ENCODE results near the gene PRKCB.

DNA sequence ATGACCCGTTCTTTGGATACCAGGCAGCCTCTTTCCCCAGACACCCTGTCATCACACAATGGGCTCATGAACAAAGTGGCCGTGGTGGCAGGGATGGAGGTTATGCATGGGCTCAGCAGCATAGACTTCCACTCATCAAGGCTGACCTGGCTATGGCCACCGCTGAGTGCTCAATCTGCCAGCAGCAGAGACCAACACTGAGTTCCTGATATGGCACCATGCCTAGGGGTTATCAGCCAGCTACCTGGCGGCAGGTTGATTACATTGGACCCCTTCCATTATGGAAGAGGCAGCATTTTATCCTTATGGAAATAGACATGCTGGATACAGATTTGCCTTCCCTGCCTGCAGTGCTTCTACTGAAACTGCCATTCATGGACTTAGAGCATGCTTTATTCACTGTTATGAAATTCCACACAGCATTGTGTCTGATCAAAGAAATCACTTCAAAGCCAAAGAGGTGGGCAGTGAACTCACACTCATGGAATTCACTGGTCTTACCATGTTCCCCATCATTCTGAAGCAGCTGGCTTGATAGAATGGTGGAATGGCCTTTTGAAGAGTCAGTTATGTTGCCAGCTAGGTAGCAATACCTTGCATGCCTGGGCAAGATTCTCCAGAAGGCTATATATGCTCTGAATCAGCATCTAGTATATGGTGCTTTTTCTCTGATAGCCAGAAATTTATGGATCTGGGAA, 160.6 kb downstream of the PRKCB start:
- TF ChIP-seq CTCF (conservative IDR thresholded peaks at IDR 0.05; ENCODE audit: low read length) (no peak), EZH2phosphoT487 (IDR thresholded peaks at IDR 0.05; ENCODE audit: borderline replicate concordance) (no peak)
